Neural progenitor cell (in vitro differentiated cells): ENCODE data around the gene GMNN. TPM values are rescaled to one million over a fixed set of nuclear protein-coding genes. Genes with fewer than 3 reads are reported as not detected.
A peak's percentile ranks its signal among the peaks of the same experiment; 100 is the strongest.

Experiments used
- DNase-seq: peaks from one replicate; pipeline ENCODE4 v3.0.0-alpha.2; 2016; ENCODE audit warnings: low spot score
- H2AFZ ChIP-seq: fragments of 200-600 bp; sonication (generic); replicated peaks from 2 replicates; pipeline ENCODE4 v1.6.1; 2016; ENCODE audit warnings: antibody characterized with exemption
- H3F3A ChIP-seq: fragments of 200-600 bp; sonication (generic); 2 replicates; pipeline ENCODE4 v1.6.1; 2016; ENCODE audit warnings: antibody characterized with exemption, low read depth
- H3K27ac ChIP-seq: fragments of 200-600 bp; sonication (generic); 2 replicates; pipeline ENCODE4 v1.5.1; 2016; ENCODE audit warnings: mild to moderate bottlenecking
- H3K27me3 ChIP-seq: fragments of 200-600 bp; sonication (generic); 2 replicates; pipeline ENCODE4 v1.6.1; 2016; ENCODE audit warnings: mild to moderate bottlenecking, moderate library complexity
- H3K36me3 ChIP-seq: fragments of 200-600 bp; sonication (generic); 2 replicates; pipeline ENCODE4 v1.5.1; 2016
- H3K4me1 ChIP-seq: fragments of 200-600 bp; sonication (generic); 2 replicates; pipeline ENCODE4 v1.6.1; 2016; ENCODE audit warnings: mixed run types
- H3K4me2 ChIP-seq: fragments of 200-600 bp; sonication (generic); 2 replicates; pipeline ENCODE4 v1.6.1; 2016
- H3K4me3 ChIP-seq: fragments of 200-600 bp; sonication (generic); 2 replicates; pipeline ENCODE4 v1.5.1; 2016
- H3K79me2 ChIP-seq: fragments of 200-600 bp; sonication (generic); 2 replicates; pipeline ENCODE4 v1.6.1; 2016; ENCODE audit warnings: low read depth
- H3K9ac ChIP-seq: fragments of 200-600 bp; sonication (generic); 2 replicates; pipeline ENCODE4 v1.6.1; 2016
- H3K9me3 ChIP-seq: fragments of 200-600 bp; sonication (generic); 2 replicates; pipeline ENCODE4 v1.5.1; 2016; ENCODE audit warnings: low read depth
- H4K20me1 ChIP-seq: fragments of 200-600 bp; sonication (generic); 2 replicates; pipeline ENCODE4 v1.6.1; 2016; ENCODE audit warnings: low read depth
- H3K27ac Mint-ChIP-seq: 3 replicates; pipeline ENCODE4 v1.8.0; 2021; ENCODE audit warnings: mixed read lengths
- H3K27me3 Mint-ChIP-seq: 2 replicates; pipeline ENCODE4 v1.8.0; 2022; ENCODE audit warnings: low read depth, mild to moderate bottlenecking, inconsistent platforms, moderate library complexity, mixed read lengths; ENCODE audit not compliant: insufficient read depth
- H3K36me3 Mint-ChIP-seq: 3 replicates; pipeline ENCODE4 v1.8.0; 2021; ENCODE audit warnings: mixed read lengths
- H3K4me1 Mint-ChIP-seq: 3 replicates; pipeline ENCODE4 v1.8.0; 2021; ENCODE audit warnings: mixed read lengths
- H3K4me3 Mint-ChIP-seq: 3 replicates; pipeline ENCODE4 v1.8.0; 2021; ENCODE audit warnings: mild to moderate bottlenecking, moderate library complexity, mixed read lengths
- H3K9me3 Mint-ChIP-seq: 3 replicates; pipeline ENCODE4 v1.8.0; 2020; ENCODE audit warnings: mixed read lengths
- CTCF ChIP-seq: fragments of 200-600 bp; sonication (generic); IDR thresholded peaks from 2 replicates; pipeline ENCODE4 v1.5.1; 2017; ENCODE audit warnings: antibody characterized with exemption, mild to moderate bottlenecking
- EZH2 ChIP-seq: fragments of 200-600 bp; sonication (generic); IDR thresholded peaks from 2 replicates; pipeline ENCODE4 v1.6.1; 2017; ENCODE audit warnings: antibody characterized with exemption, mild to moderate bottlenecking, moderate library complexity
- EZH2phosphoT487 ChIP-seq: fragments of 200-600 bp; sonication (generic); IDR thresholded peaks from 2 replicates; pipeline ENCODE4 v1.6.1; 2017; ENCODE audit warnings: antibody characterized with exemption
- total RNA-seq: library from RNA; depleted of rRNA; stranded (reverse); fragments of >200 nt; gene quantifications from 2 replicates; pipeline ENCODE4 v1.2.3, GENCODE V29; 2015; ENCODE audit warnings: low replicate concordance

The GMNN gene
- total RNA-seq, 1 donor from 2014 or later: 98.5 TPM

- Mint-ChIP-seq H3K36me3 (no peaks in the 10 kb centered on the region), H3K27ac (no peak overlapping the region), H3K4me3 (no peak overlapping the region), H3K27me3 (no peaks in the 10 kb centered on the region), H3K4me1 (no peaks in the 10 kb centered on the region), H3K9me3 (no peaks in the 10 kb centered on the region)
- Histone ChIP-seq H3K4me1 (no peaks in the 10 kb centered on the region), H2AFZ (no peak overlapping the region), H3K4me2 (no peak overlapping the region), H3K27ac (no peak overlapping the region), H4K20me1 (no peaks in the 10 kb centered on the region), H3K36me3 (no peaks in the 10 kb centered on the region), H3K9ac (no peak overlapping the region), H3F3A (no peaks in the 10 kb centered on the region), H3K9me3 (no peaks in the 10 kb centered on the region), H3K4me3 (no peak overlapping the region), H3K27me3 (no peaks in the 10 kb centered on the region), H3K79me2 (no peaks in the 10 kb centered on the region)
- TF ChIP-seq CTCF (peak; percentile 31), EZH2 (no peak), EZH2phosphoT487 (no peak)
- DNase-seq: no peak
Measured at GRCh38 chr6:24766680-24767462, 7.9 kb upstream of the GMNN start.

- no peaks in the 10 kb centered on the region for H3F3A ChIP-seq
- no peaks in the 10 kb centered on the region for H3K4me1 ChIP-seq
- no peaks in the 10 kb centered on the region for H4K20me1 ChIP-seq
- H3K27ac ChIP-seq: no peak overlapping the region
- TF ChIP-seq EZH2 (no peak), EZH2phosphoT487 (no peak), CTCF (no peak)
- no peaks in the 10 kb centered on the region for H3K79me2 ChIP-seq
- no peaks in the 10 kb centered on the region for H3K27me3 ChIP-seq
- Mint-ChIP-seq H3K36me3 (no peaks in the 10 kb centered on the region), H3K27me3 (no peaks in the 10 kb centered on the region), H3K9me3 (no peaks in the 10 kb centered on the region), H3K4me1 (no peaks in the 10 kb centered on the region), H3K27ac (peak overlapping the region; percentile 23), H3K4me3 (no peak overlapping the region)
- H3K4me2 ChIP-seq: no peak overlapping the region
- H3K4me3 ChIP-seq: no peak overlapping the region
- no peak overlapping the region for H2AFZ ChIP-seq
- DNase-seq: no peak
- no peaks in the 10 kb centered on the region for H3K9me3 ChIP-seq
- no peaks in the 10 kb centered on the region for H3K36me3 ChIP-seq
- no peak overlapping the region for H3K9ac ChIP-seq
Measured at GRCh38 chr6:24768361-24768760, 6.4 kb upstream of the GMNN start.

DNA sequence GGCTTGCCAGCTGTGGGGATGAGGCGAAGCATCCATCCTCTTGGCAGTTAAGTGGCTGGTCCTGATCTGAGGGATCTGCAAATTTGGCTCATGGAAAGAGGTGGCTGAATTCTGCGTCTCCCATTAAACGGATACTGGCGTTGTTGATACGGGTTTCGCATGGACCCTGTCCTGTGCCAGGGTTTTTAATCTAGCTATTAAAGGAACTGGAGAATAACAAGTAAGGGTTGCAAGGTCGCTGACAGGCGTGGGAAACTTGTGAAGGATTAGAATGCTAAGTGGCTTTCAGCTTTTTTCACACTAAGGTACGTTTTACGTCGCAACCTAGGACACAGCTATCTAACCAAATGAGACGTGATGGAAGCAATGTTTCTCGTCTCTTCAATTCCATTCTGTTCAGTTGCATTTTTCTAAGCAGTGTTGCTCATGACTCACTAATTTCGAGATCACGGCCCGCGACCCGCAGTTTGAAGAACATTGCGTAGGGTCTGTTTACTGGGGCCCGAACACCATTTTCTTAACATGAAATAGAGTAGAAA, 852 bp downstream of the GMNN start:
- Mint-ChIP-seq H3K4me3 (peak overlapping the region; percentile 97), H3K9me3 (no peaks in the 10 kb centered on the region), H3K27ac (peak overlapping the region; percentile 72), H3K4me1 (peaks cover 33% of the 10 kb centered on the region), H3K36me3 (peaks cover 12% of the 10 kb centered on the region), H3K27me3 (no peaks in the 10 kb centered on the region)
- peak; percentile 20 for DNase-seq
- Histone ChIP-seq H3K9ac (peak overlapping the region; percentile 28), H3K4me3 (peak overlapping the region; percentile 85), H3K27ac (peak overlapping the region; percentile 1), H2AFZ (no peak overlapping the region), H4K20me1 (peaks cover 45% of the 10 kb centered on the region), H3K27me3 (no peaks in the 10 kb centered on the region), H3K4me1 (peaks cover 19% of the 10 kb centered on the region), H3K79me2 (peaks cover 58% of the 10 kb centered on the region), H3K9me3 (no peaks in the 10 kb centered on the region), H3F3A (peaks cover 14% of the 10 kb centered on the region), H3K4me2 (peak overlapping the region; percentile 92), H3K36me3 (peaks cover 11% of the 10 kb centered on the region)
- no peak for TF ChIP-seq EZH2phosphoT487
- TF ChIP-seq CTCF: no peak
- TF ChIP-seq EZH2: no peak
